IMR-90 (cell line): ENCODE results near the gene S100A12.

ENCODE experiments used
- FOS ChIP-seq: fragments of 150-350 bp; IDR thresholded peaks from 2 replicates; pipeline ENCODE4 v1.6.1; 2016; ENCODE audit warnings: low read depth, low read length
- MAFK ChIP-seq: IDR thresholded peaks from 2 replicates; pipeline ENCODE4 v1.6.1; 2012; ENCODE audit warnings: low read depth, low read length, improper control_type of control experiment
- MAZ ChIP-seq: IDR thresholded peaks from 2 replicates; pipeline ENCODE4 v1.6.1; 2012; ENCODE audit warnings: low read depth, mild to moderate bottlenecking, low read length, improper control_type of control experiment, moderate library complexity, borderline replicate concordance
- MXI1 ChIP-seq: IDR thresholded peaks from 2 replicates; pipeline ENCODE4 v1.6.1; 2012; ENCODE audit warnings: low read depth, mild to moderate bottlenecking, low read length, moderate library complexity, borderline replicate concordance
- POLR2A ChIP-seq: IDR thresholded peaks from 2 replicates; pipeline ENCODE4 v1.6.1; 2012; ENCODE audit warnings: mild to moderate bottlenecking, low read depth, low read length
- RAD21 ChIP-seq: IDR thresholded peaks from 2 replicates; pipeline ENCODE4 v1.6.1; 2012; ENCODE audit warnings: low read length, improper control_type of control experiment
- RCOR1 ChIP-seq: IDR thresholded peaks from 2 replicates; pipeline ENCODE4 v1.6.1; 2012; ENCODE audit warnings: mild to moderate bottlenecking, low read length, improper control_type of control experiment; ENCODE audit not compliant: insufficient replicate concordance
- RFX5 ChIP-seq: IDR thresholded peaks from 2 replicates; pipeline ENCODE4 v1.8.0; 2012; ENCODE audit warnings: low read depth, mild to moderate bottlenecking, low read length, moderate library complexity
- TF ChIP-seq, protein P1 (sequence below): fragments of 150-350 bp; IDR thresholded peaks from 2 replicates; pipeline ENCODE4 v1.6.1; 2017; ENCODE audit warnings: mild to moderate bottlenecking, antibody characterized with exemption, low read length, low read depth
- TF ChIP-seq, protein P2 (sequence below): conservative IDR thresholded peaks from 2 replicates; pipeline ENCODE4 v1.5.1; 2012; ENCODE audit warnings: mild to moderate bottlenecking, low read depth, low read length, improper control_type of control experiment

DNA sequence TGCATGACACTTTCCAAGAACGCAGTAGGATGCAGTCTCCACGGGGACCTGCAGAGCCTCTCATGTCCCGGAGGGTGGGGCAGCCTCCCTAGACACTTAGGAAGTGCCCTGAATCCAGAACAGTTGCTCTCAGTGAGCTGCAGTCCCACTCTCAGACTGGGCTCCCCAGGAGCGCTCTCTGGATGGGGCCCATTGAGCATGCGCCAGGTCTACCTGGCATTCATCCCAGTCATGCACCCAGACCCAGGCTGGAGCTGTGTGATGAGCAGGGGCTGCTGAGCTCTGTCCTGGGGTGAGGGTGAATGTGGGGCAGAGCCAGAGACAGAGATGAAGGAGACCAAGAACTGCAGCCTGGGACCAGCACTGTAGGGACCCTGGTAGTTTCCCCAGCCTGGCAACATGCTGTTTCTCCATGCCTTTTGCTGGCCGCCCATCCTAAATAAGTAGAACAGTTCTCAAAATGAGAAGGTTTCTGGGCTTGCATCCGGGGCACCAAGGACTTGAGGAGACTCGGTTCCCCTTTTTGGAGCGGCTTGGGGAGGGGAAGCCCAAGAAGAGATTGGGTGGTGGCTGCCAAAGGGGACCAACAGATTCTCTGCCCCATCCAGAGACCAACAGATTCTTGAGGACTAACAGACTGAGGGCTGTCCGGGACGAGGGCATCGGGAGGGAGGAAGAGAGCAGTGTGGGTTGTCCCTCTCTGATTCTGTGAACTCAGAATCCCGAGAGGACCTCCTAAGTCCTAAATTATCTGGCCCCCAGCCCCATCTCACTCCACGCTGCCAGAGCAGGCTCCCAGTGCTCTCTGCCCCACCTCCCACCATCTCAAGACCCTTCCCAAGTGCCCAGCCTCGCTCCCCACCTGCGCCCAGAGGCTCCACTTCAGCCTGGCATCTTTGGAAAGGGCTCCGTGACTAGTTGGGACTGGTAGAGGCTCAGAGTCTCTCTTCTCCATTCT lies 25.8 kb downstream of the S100A12 start:
- TF ChIP-seq, protein P1, sequence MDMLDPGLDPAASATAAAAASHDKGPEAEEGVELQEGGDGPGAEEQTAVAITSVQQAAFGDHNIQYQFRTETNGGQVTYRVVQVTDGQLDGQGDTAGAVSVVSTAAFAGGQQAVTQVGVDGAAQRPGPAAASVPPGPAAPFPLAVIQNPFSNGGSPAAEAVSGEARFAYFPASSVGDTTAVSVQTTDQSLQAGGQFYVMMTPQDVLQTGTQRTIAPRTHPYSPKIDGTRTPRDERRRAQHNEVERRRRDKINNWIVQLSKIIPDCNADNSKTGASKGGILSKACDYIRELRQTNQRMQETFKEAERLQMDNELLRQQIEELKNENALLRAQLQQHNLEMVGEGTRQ = no peak
- TF ChIP-seq POLR2A (no peak), MAZ (no peak), RAD21 (no peak), FOS (no peak), RCOR1 (no peak), RFX5 (no peak), MXI1 (no peak), MAFK (no peak)
- TF ChIP-seq, protein P2, sequence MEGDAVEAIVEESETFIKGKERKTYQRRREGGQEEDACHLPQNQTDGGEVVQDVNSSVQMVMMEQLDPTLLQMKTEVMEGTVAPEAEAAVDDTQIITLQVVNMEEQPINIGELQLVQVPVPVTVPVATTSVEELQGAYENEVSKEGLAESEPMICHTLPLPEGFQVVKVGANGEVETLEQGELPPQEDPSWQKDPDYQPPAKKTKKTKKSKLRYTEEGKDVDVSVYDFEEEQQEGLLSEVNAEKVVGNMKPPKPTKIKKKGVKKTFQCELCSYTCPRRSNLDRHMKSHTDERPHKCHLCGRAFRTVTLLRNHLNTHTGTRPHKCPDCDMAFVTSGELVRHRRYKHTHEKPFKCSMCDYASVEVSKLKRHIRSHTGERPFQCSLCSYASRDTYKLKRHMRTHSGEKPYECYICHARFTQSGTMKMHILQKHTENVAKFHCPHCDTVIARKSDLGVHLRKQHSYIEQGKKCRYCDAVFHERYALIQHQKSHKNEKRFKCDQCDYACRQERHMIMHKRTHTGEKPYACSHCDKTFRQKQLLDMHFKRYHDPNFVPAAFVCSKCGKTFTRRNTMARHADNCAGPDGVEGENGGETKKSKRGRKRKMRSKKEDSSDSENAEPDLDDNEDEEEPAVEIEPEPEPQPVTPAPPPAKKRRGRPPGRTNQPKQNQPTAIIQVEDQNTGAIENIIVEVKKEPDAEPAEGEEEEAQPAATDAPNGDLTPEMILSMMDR = no peak
